A549 (cell line): Measurements from ENCODE around the gene FBXO24.

Experiments
- ESRRA ChIP-seq: fragments of 150-350 bp; IDR thresholded peaks from 2 replicates; pipeline ENCODE4 v1.6.1; 2014; ENCODE audit warnings: mild to moderate bottlenecking, low read length, borderline replicate concordance
- FOSB ChIP-seq: fragments of 250-450 bp; sonication (Bioruptor Pico); IDR thresholded peaks from 2 replicates; pipeline ENCODE4 v1.5.0; 2020; ENCODE audit warnings: mild to moderate bottlenecking, moderate library complexity
- HOXA7 ChIP-seq: fragments of 250-450 bp; sonication (Bioruptor Pico); IDR thresholded peaks from 2 replicates; pipeline ENCODE4 v1.5.0; 2020; ENCODE audit warnings: mild to moderate bottlenecking, moderate library complexity
- KDM1A ChIP-seq: fragments of 200-600 bp; sonication (generic); IDR thresholded peaks from 2 replicates; pipeline ENCODE4 v1.6.1; 2016; ENCODE audit warnings: low read depth, mild to moderate bottlenecking
- MAFK ChIP-seq: fragments of 450-650 bp; IDR thresholded peaks from 2 replicates; pipeline ENCODE4 v1.6.1; 2014; ENCODE audit not compliant: partially characterized antibody
- POLR2A ChIP-seq: IDR thresholded peaks from 2 replicates; pipeline ENCODE4 v1.6.1; 2012; ENCODE audit warnings: mild to moderate bottlenecking, low read length
- RAD21 ChIP-seq, 2 experiments: fragments of >200 bp in 1 of 2; sonication (Bioruptor Twin) in 1 of 2; formaldehyde crosslinking in 1 of 2; IDR thresholded peaks in 1 of 2; conservative IDR thresholded peaks in 1 of 2; 2 replicates in 1 of 2; 3 replicates in 1 of 2; pipeline ENCODE4 v1.6.1; 2012 to 2018; ENCODE audit warnings: inconsistent platforms in 1 of 2
- RFX5 ChIP-seq: fragments of 450-650 bp; IDR thresholded peaks from 2 replicates; pipeline ENCODE4 v1.7.1; 2014; ENCODE audit warnings: antibody characterized with exemption, mild to moderate bottlenecking, moderate library complexity
- ZFP36 ChIP-seq: fragments of 450-650 bp; IDR thresholded peaks from 2 replicates; pipeline ENCODE4 v1.6.1; 2014; ENCODE audit warnings: borderline replicate concordance; ENCODE audit not compliant: partially characterized antibody
- TF ChIP-seq, protein P1 (sequence below): fragments of >200 bp; sonication (Bioruptor Twin); formaldehyde crosslinking; IDR thresholded peaks from 3 replicates; pipeline ENCODE4 v1.5.1; 2016
- TF ChIP-seq, protein P2 (sequence below): IDR thresholded peaks from 2 replicates; pipeline ENCODE4 v1.6.1; 2012; ENCODE audit warnings: low read depth, borderline replicate concordance
- TF ChIP-seq, protein P3 (sequence below): IDR thresholded peaks from 2 replicates; pipeline ENCODE4 v1.6.1; 2012
- TF ChIP-seq, protein P4 (sequence below): fragments of 450-650 bp; IDR thresholded peaks from 2 replicates; pipeline ENCODE4 v1.6.1; 2014; ENCODE audit warnings: antibody characterized with exemption

DNA sequence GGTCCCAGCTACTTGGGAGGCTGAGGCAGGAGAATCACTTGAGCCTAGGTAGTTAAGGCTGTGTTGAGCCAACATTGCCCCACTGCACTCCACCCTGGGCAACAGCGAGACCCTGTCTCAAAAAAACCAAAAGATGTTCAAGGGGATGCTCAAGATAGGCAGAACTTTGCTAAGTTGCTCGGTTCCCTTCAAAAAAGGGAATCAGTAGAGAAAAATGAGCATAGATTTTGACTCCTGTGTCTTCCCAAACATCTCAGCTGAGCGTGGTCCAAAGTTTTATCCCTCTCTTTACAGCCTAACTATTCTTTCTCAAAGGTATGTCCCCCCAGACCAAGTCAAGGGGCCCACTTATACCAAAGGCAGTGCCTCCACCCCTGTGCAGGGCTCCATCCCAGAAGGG is 33.1 kb upstream of the FBXO24 start:
- TF ChIP-seq, protein P1, sequence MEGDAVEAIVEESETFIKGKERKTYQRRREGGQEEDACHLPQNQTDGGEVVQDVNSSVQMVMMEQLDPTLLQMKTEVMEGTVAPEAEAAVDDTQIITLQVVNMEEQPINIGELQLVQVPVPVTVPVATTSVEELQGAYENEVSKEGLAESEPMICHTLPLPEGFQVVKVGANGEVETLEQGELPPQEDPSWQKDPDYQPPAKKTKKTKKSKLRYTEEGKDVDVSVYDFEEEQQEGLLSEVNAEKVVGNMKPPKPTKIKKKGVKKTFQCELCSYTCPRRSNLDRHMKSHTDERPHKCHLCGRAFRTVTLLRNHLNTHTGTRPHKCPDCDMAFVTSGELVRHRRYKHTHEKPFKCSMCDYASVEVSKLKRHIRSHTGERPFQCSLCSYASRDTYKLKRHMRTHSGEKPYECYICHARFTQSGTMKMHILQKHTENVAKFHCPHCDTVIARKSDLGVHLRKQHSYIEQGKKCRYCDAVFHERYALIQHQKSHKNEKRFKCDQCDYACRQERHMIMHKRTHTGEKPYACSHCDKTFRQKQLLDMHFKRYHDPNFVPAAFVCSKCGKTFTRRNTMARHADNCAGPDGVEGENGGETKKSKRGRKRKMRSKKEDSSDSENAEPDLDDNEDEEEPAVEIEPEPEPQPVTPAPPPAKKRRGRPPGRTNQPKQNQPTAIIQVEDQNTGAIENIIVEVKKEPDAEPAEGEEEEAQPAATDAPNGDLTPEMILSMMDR: no peak
- TF ChIP-seq, protein P2, sequence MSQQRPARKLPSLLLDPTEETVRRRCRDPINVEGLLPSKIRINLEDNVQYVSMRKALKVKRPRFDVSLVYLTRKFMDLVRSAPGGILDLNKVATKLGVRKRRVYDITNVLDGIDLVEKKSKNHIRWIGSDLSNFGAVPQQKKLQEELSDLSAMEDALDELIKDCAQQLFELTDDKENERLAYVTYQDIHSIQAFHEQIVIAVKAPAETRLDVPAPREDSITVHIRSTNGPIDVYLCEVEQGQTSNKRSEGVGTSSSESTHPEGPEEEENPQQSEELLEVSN: no peak
- TF ChIP-seq KDM1A (no peak), POLR2A (no peak), RFX5 (no peak), ESRRA (no peak), RAD21 (conservative IDR thresholded peaks at IDR 0.05 in 1 of 2, IDR thresholded peaks at IDR 0.05 in 1 of 2) (no peak), FOSB (CRISPR knock-in tag) (no peak), HOXA7 (CRISPR knock-in tag) (no peak), MAFK (no peak), ZFP36 (no peak)
- TF ChIP-seq, protein P3, sequence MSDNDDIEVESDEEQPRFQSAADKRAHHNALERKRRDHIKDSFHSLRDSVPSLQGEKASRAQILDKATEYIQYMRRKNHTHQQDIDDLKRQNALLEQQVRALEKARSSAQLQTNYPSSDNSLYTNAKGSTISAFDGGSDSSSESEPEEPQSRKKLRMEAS: no peak
- TF ChIP-seq, protein P4, sequence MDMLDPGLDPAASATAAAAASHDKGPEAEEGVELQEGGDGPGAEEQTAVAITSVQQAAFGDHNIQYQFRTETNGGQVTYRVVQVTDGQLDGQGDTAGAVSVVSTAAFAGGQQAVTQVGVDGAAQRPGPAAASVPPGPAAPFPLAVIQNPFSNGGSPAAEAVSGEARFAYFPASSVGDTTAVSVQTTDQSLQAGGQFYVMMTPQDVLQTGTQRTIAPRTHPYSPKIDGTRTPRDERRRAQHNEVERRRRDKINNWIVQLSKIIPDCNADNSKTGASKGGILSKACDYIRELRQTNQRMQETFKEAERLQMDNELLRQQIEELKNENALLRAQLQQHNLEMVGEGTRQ: no peak
